Left renal cortex interstitium (tissue), 4 donors: ENCODE measurements around the gene CNTN4. TPM values are rescaled to one million over a fixed set of nuclear protein-coding genes. Genes with fewer than 3 reads are reported as not detected.

Source experiments
- DNase-seq, 4 donors: peaks; one replicate each; pipeline ENCODE4 v3.0.0-alpha.2; 2013; ENCODE audit warnings: low read depth in 4 of 4, low spot score in 2 of 4, missing footprints in 1 of 4
- polyA plus RNA-seq, 4 donors: library from polyadenylated mRNA; unstranded; fragments of 120-200 nt; gene quantifications; one replicate each; pipeline ENCODE4 v1.2.1, GENCODE V29; 2013; ENCODE audit not compliant: insufficient read length in 4 of 4

CNTN4 gene
- polyA plus RNA-seq, 4 donors: 24.5 to 32.1 (median 29.8) TPM

- no peak for DNase-seq
These were observed 152.1 kb downstream of the CNTN4 start for GRCh38 chr3:2250783-2251182.

- DNase-seq: no peak
These were observed 163.1 kb downstream of the CNTN4 start for GRCh38 chr3:2261747-2262146.

GRCh38 chr3:2262204-2262603 is 163.5 kb downstream of the CNTN4 start:
- DNase-seq: no peak

GRCh38 chr3:2266606-2267005 is 167.9 kb downstream of the CNTN4 start:
- no peak for DNase-seq

- DNase-seq: no peak
These were observed 170.1 kb downstream of the CNTN4 start for GRCh38 chr3:2268779-2269178.

- peak in 3 of 4 donors; percentile 16 to 25 (median 18) for DNase-seq
These were observed 175.9 kb downstream of the CNTN4 start for GRCh38 chr3:2274526-2274925.

- DNase-seq: no peak
These were observed 185.2 kb downstream of the CNTN4 start for GRCh38 chr3:2283818-2284217.

- no peak for DNase-seq
These were observed 202.3 kb downstream of the CNTN4 start for GRCh38 chr3:2300938-2301337.

GRCh38 chr3:2301361-2301760 is 202.7 kb downstream of the CNTN4 start:
- no peak for DNase-seq

GRCh38 chr3:2303566-2303965 is 204.9 kb downstream of the CNTN4 start:
- DNase-seq: peak; percentile 37 to 71 (median 42)

GRCh38 chr3:2311022-2311421 is 212.4 kb downstream of the CNTN4 start:
- no peak for DNase-seq

GRCh38 chr3:2317521-2317920 is 218.9 kb downstream of the CNTN4 start:
- DNase-seq: no peak

- no peak for DNase-seq
These were observed 236.3 kb downstream of the CNTN4 start for GRCh38 chr3:2334921-2335320.

- no peak for DNase-seq
These were observed 244.5 kb downstream of the CNTN4 start for GRCh38 chr3:2343031-2343682.

GRCh38 chr3:2352134-2352762 is 253.6 kb downstream of the CNTN4 start:
- DNase-seq: no peak

GRCh38 chr3:2354702-2355101 is 256.0 kb downstream of the CNTN4 start:
- DNase-seq: no peak

GRCh38 chr3:2356298-2356950 is 257.8 kb downstream of the CNTN4 start:
- DNase-seq: no peak

GRCh38 chr3:2360815-2361214 is 262.1 kb downstream of the CNTN4 start:
- DNase-seq: no peak

- no peak for DNase-seq
These were observed 263.5 kb downstream of the CNTN4 start for GRCh38 chr3:2362122-2362521.

GRCh38 chr3:2363854-2364253 is 265.2 kb downstream of the CNTN4 start:
- no peak for DNase-seq

- no peak for DNase-seq
These were observed 271.7 kb downstream of the CNTN4 start for GRCh38 chr3:2370317-2370716.

GRCh38 chr3:2372306-2372705 is 273.6 kb downstream of the CNTN4 start:
- no peak for DNase-seq
